HCT116 (cell line): Measurements from ENCODE around the gene RPS6KA2. TPM values are rescaled to one million over a fixed set of nuclear protein-coding genes. Genes with fewer than 3 reads are reported as not detected.

Experiments used
- ATAC-seq: fragments of 200-7000 bp; cut with Tn5 transposase; 2 replicates; pipeline ENCODE4 v1.9.1; 2020; ENCODE audit warnings: mild to moderate bottlenecking, moderate library complexity
- BruUV-seq: library from RNA; stranded (reverse); fragments of 400-500 nt; replicated peaks from 2 replicates; lab custom pipeline; 2021; lab: Mats Ljungman, UMichigan
- CTCF ChIA-PET: fragments of 300-600 bp; sonication (Branson Sonifier 250); formaldehyde crosslinking; loops from one replicate; lab custom pipeline; 2021; ENCODE audit warnings: antibody characterized with exemption; lab: Charles Lee
- POLR2A ChIA-PET: fragments of 300-600, 350-600 bp; sonication (Branson Sonifier 250); formaldehyde crosslinking; loops from one replicate; lab custom pipeline; 2021; ENCODE audit warnings: antibody characterized with exemption; lab: Charles Lee
- RAD21 ChIA-PET, 2 experiments: fragments of 300-600 bp; sonication (Branson Sonifier 250); formaldehyde crosslinking; loops; one replicate each; lab custom pipeline; 2023; ENCODE audit warnings: low total read pairs in 2 of 2; ENCODE audit not compliant: uncharacterized antibody in 2 of 2, unreplicated experiment in 2 of 2, low non-redundant PET in 1 of 2; lab: Charles Lee
- DNase-seq: peaks from one replicate; pipeline ENCODE4 v3.0.0-alpha.2; 2010; ENCODE audit warnings: low read depth, low spot score
- H2AFZ ChIP-seq: fragments of 200-600 bp; shearing (Covaris generic), sonication (generic); 2 replicates; pipeline ENCODE4 v1.6.1; 2017; ENCODE audit warnings: low read depth, mixed run types, mixed read lengths, antibody characterized with exemption, low read length; ENCODE audit not compliant: poor library complexity, severe bottlenecking
- H3K27ac ChIP-seq: 2 replicates; pipeline ENCODE4 v1.5.1; 2012; ENCODE audit warnings: low read depth, low read length
- H3K27me3 ChIP-seq: fragments of 200-600 bp; sonication (generic); 2 replicates; pipeline ENCODE4 v1.6.1; 2016; ENCODE audit warnings: mixed run types, low read length, mixed read lengths; ENCODE audit not compliant: insufficient read depth
- H3K36me3 ChIP-seq, 2 experiments: fragments of 200-500 bp in 1 of 2; fragments of 200-600 bp in 1 of 2; sonication (Bioruptor generic) in 1 of 2; sonication (generic) in 1 of 2; 2 replicates each; pipeline versions ENCODE4 v1.5.1 to v1.6.1; 2014 to 2016; ENCODE audit warnings: low read length in 2 of 2, inconsistent platforms in 1 of 2, mixed read lengths in 1 of 2, mixed run types in 1 of 2; ENCODE audit not compliant: insufficient read depth in 2 of 2, control insufficient read depth in 1 of 2
- H3K4me1 ChIP-seq, 2 experiments: fragments of 200-600 bp in 1 of 2; sonication (generic) in 1 of 2; 2 replicates each; pipeline versions ENCODE4 v1.5.1 to v1.6.1; 2012 to 2017; ENCODE audit warnings: low read length in 2 of 2, inconsistent platforms in 1 of 2, mild to moderate bottlenecking in 1 of 2, mixed read lengths in 1 of 2, mixed run types in 1 of 2, moderate library complexity in 1 of 2; ENCODE audit not compliant: insufficient read depth in 2 of 2, control insufficient read depth in 1 of 2
- H3K4me2 ChIP-seq: fragments of 200-600 bp; sonication (generic); 2 replicates; pipeline ENCODE4 v1.6.1; 2017; ENCODE audit warnings: mixed run types, low read length, mixed read lengths
- H3K4me3 ChIP-seq, 2 experiments: fragments of 200-600 bp in 1 of 2; sonication (generic) in 1 of 2; replicated peaks in 1 of 2; 2 replicates each; pipeline ENCODE4 v1.5.1; 2011 to 2016; ENCODE audit warnings: low read length in 2 of 2, control low read depth in 1 of 2, low read depth in 1 of 2, mild to moderate bottlenecking in 1 of 2, mixed read lengths in 1 of 2, mixed run types in 1 of 2
- H3K79me2 ChIP-seq: fragments of 200-600 bp; sonication (generic); 2 replicates; pipeline ENCODE4 v1.6.1; 2017; ENCODE audit warnings: mild to moderate bottlenecking, mixed run types, low read length, moderate library complexity, mixed read lengths; ENCODE audit not compliant: insufficient read depth
- H3K9ac ChIP-seq: fragments of 200-600 bp; sonication (generic); 2 replicates; pipeline ENCODE4 v1.6.1; 2016; ENCODE audit warnings: low read length, mixed read lengths
- H3K9me2 ChIP-seq: fragments of 200-600 bp; sonication (generic), shearing (Covaris generic); 2 replicates; pipeline ENCODE4 v1.6.1; 2017; ENCODE audit warnings: mixed run types, mild to moderate bottlenecking, moderate library complexity; ENCODE audit not compliant: insufficient read depth
- H3K9me3 ChIP-seq, 2 experiments: fragments of 200-500 bp in 1 of 2; fragments of 200-600 bp in 1 of 2; sonication (Bioruptor generic) in 1 of 2; sonication (generic) in 1 of 2; 2 replicates each; pipeline ENCODE4 v1.6.1; 2014 to 2017; ENCODE audit warnings: low read length in 2 of 2, mixed read lengths in 2 of 2, inconsistent platforms in 1 of 2, low read depth in 1 of 2, mild to moderate bottlenecking in 1 of 2, mixed run types in 1 of 2, moderate library complexity in 1 of 2; ENCODE audit not compliant: control insufficient read depth in 1 of 2, insufficient read depth in 1 of 2
- H4K20me1 ChIP-seq: fragments of 200-600 bp; sonication (generic), shearing (Covaris generic); 2 replicates; pipeline ENCODE4 v1.6.1; 2017; ENCODE audit warnings: mixed run types, mild to moderate bottlenecking, moderate library complexity; ENCODE audit not compliant: insufficient read depth
- EGR1 ChIP-seq: IDR thresholded peaks from 2 replicates; pipeline ENCODE4 v1.6.1; 2012; ENCODE audit warnings: low read depth
- ELF1 ChIP-seq: IDR thresholded peaks from 2 replicates; pipeline ENCODE4 v1.6.1; 2012; ENCODE audit warnings: low read depth, borderline replicate concordance
- EZH2 ChIP-seq: fragments of 200-600 bp; sonication (generic); IDR thresholded peaks from 2 replicates; pipeline ENCODE4 v1.6.1; 2017; ENCODE audit warnings: antibody characterized with exemption, mixed run types
- REST ChIP-seq: IDR thresholded peaks from 2 replicates; pipeline ENCODE4 v1.6.1; 2012; ENCODE audit warnings: low read depth
- ZNF274 ChIP-seq: fragments of 200-500 bp; sonication (Bioruptor generic); IDR thresholded peaks from 2 replicates; pipeline ENCODE4 v1.6.1; 2014; ENCODE audit warnings: mild to moderate bottlenecking, low read depth, low read length, inconsistent platforms
- intact Hi-C: fragments of 100-400 bp; cut with micrococcal nuclease; formaldehyde crosslinking; loops from 2 replicates; pipeline ENCODE4 v1.10.0; 2022
- total RNA-seq: library from RNA; stranded (reverse); gene quantifications from one replicate; pipeline ENCODE4 v1.2.1, GENCODE V29; 2021; ENCODE audit not compliant: unreplicated experiment
- TF ChIP-seq, protein P1 (sequence below): IDR thresholded peaks from 2 replicates; pipeline ENCODE4 v1.6.1; 2012
- TF ChIP-seq, protein P2 (sequence below), 3 experiments: fragments of 200-600 bp in 1 of 3; sonication (generic) in 1 of 3; IDR thresholded peaks in 2 of 3; conservative IDR thresholded peaks in 1 of 3; 2 replicates each; pipeline ENCODE4 v1.5.1; 2012 to 2017; ENCODE audit warnings: low read depth in 2 of 3, low read length in 2 of 3, antibody characterized with exemption in 1 of 3, borderline replicate concordance in 1 of 3, control low read depth in 1 of 3, mild to moderate bottlenecking in 1 of 3, mixed read lengths in 1 of 3, mixed run types in 1 of 3, moderate library complexity in 1 of 3; ENCODE audit not compliant: insufficient read depth in 1 of 3

RPS6KA2 gene
- total RNA-seq, 1 experiment from 2014 or later = 8.5 TPM

DNA sequence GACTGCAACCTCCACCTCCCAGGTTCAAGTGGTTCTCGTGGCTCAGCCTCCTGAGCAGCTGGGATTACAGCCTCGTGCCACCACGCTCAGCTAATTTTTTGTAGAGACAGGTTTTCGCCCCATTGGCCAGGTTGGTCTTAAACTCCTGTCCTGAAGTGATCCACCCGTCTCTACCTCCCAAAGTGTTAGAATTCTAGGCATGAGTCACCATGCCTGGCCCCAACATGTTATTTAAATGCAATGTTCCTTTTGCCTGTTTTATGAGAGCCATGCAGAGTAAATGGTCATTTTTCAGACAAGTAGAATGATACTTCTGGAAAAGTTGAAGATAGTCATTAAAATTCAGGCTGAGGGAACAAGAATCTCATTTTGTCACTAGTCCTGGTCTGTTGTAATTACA is 43.8 kb upstream of the RPS6KA2 start:
- no TSS peak for BruUV-seq
- Histone ChIP-seq H3K4me3 (no peak overlapping the region), H3K36me3 (no peaks in the 10 kb centered on the region), H3K9ac (no peak overlapping the region), H3K9me3 (no peaks in the 10 kb centered on the region; a peak in 1 of 4 replicates), H3K27me3 (no peaks in the 10 kb centered on the region), H2AFZ (no peak overlapping the region), H3K79me2 (no peaks in the 10 kb centered on the region), H3K9me2 (no peaks in the 10 kb centered on the region), H4K20me1 (no peaks in the 10 kb centered on the region), H3K27ac (no peak overlapping the region), H3K4me2 (no peak overlapping the region), H3K4me1 (peaks cover 7 to 15% of the 10 kb centered on the region in 2 experiments)
- TF ChIP-seq ZNF274 (no peak), EZH2 (no peak), ELF1 (no peak), EGR1 (no peak), REST (no peak)
- TF ChIP-seq, protein P1, sequence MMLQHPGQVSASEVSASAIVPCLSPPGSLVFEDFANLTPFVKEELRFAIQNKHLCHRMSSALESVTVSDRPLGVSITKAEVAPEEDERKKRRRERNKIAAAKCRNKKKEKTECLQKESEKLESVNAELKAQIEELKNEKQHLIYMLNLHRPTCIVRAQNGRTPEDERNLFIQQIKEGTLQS = no peak
- TF ChIP-seq, protein P2, sequence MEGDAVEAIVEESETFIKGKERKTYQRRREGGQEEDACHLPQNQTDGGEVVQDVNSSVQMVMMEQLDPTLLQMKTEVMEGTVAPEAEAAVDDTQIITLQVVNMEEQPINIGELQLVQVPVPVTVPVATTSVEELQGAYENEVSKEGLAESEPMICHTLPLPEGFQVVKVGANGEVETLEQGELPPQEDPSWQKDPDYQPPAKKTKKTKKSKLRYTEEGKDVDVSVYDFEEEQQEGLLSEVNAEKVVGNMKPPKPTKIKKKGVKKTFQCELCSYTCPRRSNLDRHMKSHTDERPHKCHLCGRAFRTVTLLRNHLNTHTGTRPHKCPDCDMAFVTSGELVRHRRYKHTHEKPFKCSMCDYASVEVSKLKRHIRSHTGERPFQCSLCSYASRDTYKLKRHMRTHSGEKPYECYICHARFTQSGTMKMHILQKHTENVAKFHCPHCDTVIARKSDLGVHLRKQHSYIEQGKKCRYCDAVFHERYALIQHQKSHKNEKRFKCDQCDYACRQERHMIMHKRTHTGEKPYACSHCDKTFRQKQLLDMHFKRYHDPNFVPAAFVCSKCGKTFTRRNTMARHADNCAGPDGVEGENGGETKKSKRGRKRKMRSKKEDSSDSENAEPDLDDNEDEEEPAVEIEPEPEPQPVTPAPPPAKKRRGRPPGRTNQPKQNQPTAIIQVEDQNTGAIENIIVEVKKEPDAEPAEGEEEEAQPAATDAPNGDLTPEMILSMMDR (IDR thresholded peaks at IDR 0.05 in 2 of 3, conservative IDR thresholded peaks at IDR 0.05 in 1 of 3; ENCODE audit: borderline replicate concordance in 1 of 3, insufficient read depth in 1 of 3, low read depth in 2 of 3, low read length in 2 of 3) = no peak
- intact Hi-C loops = no loop called here
- CTCF ChIA-PET = no interaction called here
- no peak for ATAC-seq
- POLR2A ChIA-PET = no interaction called here
- RAD21 ChIA-PET = no interaction called here
- DNase-seq = no peak
